A549 (cell line): Measurements from ENCODE around the gene SLC36A2. TPM values are rescaled to one million over a fixed set of nuclear protein-coding genes. Genes with fewer than 3 reads are reported as not detected.

Source experiments
- ATAC-seq, 2 experiments: fragments of 200-7000 bp in 1 of 2; fragments of >200 bp in 1 of 2; cut with Nextera tagmentation in 1 of 2; cut with Tn5 transposase in 1 of 2; 3 replicates each; pipeline versions ENCODE4 v1.8.0 to v1.9.1; 2018 to 2020; ENCODE audit warnings: mild to moderate bottlenecking in 1 of 2, moderate library complexity in 1 of 2
- CTCF ChIA-PET: fragments of 300-600 bp; sonication (Branson Sonifier 250); formaldehyde crosslinking; extraction: SDS; loops from one replicate; lab custom pipeline; 2021; ENCODE audit warnings: antibody characterized with exemption, inconsistent platforms; lab: Yijun Ruan, JAX
- POLR2A ChIA-PET: fragments of 350-600 bp; formaldehyde crosslinking; extraction: SDS; loops from one replicate; lab custom pipeline; 2021; ENCODE audit warnings: antibody characterized with exemption, inconsistent platforms; lab: Yijun Ruan, JAX
- DNase-seq, 2 experiments: peaks; one replicate each; pipeline versions ENCODE4 v3.0.0 to v3.0.0-alpha.2; 2011 to 2016; ENCODE audit warnings: low read depth in 1 of 2, low spot score in 1 of 2
- FAIRE-seq: peaks from 2 replicates; lab custom pipeline; 2011; peaks lifted over from hg19 to GRCh38; lab: Jason Lieb, UNC
- H3K27ac ChIP-seq, 2 experiments: fragments of >200 bp; sonication (Bioruptor Twin); formaldehyde crosslinking; 3 replicates each; pipeline ENCODE4 v1.5.1; 2016 to 2017
- H3K4me1 ChIP-seq: fragments of >200 bp; sonication (Bioruptor Twin); formaldehyde crosslinking; 3 replicates; pipeline ENCODE4 v1.6.1; 2016
- H3K4me2 ChIP-seq: fragments of >200 bp; sonication (Bioruptor Twin); formaldehyde crosslinking; 3 replicates; pipeline ENCODE4 v1.6.1; 2016
- H3K4me3 ChIP-seq: fragments of >200 bp; sonication (Bioruptor Twin); formaldehyde crosslinking; 3 replicates; pipeline ENCODE4 v1.5.1; 2016
- H3K9me3 ChIP-seq: fragments of >200 bp; sonication (Bioruptor Twin); formaldehyde crosslinking; 3 replicates; pipeline ENCODE4 v1.6.1; 2016
- CBX2 ChIP-seq: fragments of 200-600 bp; sonication (generic); IDR thresholded peaks from 2 replicates; pipeline ENCODE4 v1.6.1; 2016; ENCODE audit warnings: low read depth, mild to moderate bottlenecking, borderline replicate concordance
- CEBPB ChIP-seq, 2 experiments: fragments of >200 bp in 1 of 2; sonication (Bioruptor Twin) in 1 of 2; formaldehyde crosslinking in 1 of 2; IDR thresholded peaks; 2 replicates each; pipeline ENCODE4 v1.6.1; 2012 to 2016
- CHD4 ChIP-seq: fragments of 200-600 bp; sonication (generic); IDR thresholded peaks from 2 replicates; pipeline ENCODE4 v1.6.1; 2016; ENCODE audit warnings: antibody characterized with exemption, mild to moderate bottlenecking, borderline replicate concordance
- CTCF ChIP-seq: fragments of >200 bp; sonication (Bioruptor Twin); formaldehyde crosslinking; IDR thresholded peaks from 3 replicates; pipeline ENCODE4 v1.5.1; 2016
- EHMT2 ChIP-seq: fragments of 200-600 bp; sonication (generic); IDR thresholded peaks from 2 replicates; pipeline ENCODE4 v1.6.1; 2016; ENCODE audit warnings: antibody characterized with exemption, low read depth, mild to moderate bottlenecking, moderate library complexity
- ESRRA ChIP-seq: fragments of 150-350 bp; IDR thresholded peaks from 2 replicates; pipeline ENCODE4 v1.6.1; 2014; ENCODE audit warnings: mild to moderate bottlenecking, low read length, borderline replicate concordance
- FOXS1 ChIP-seq: fragments of 250-450 bp; sonication (Bioruptor Pico); IDR thresholded peaks from 2 replicates; pipeline ENCODE4 v1.5.0; 2020; ENCODE audit warnings: mild to moderate bottlenecking, moderate library complexity
- HEYL ChIP-seq: fragments of 250-450 bp; sonication (Bioruptor Pico); IDR thresholded peaks from 2 replicates; pipeline ENCODE4 v1.8.0; 2021; ENCODE audit warnings: mild to moderate bottlenecking, moderate library complexity
- HOXB13 ChIP-seq: fragments of 250-450 bp; sonication (Bioruptor Pico); IDR thresholded peaks from 2 replicates; pipeline ENCODE4 v1.5.0; 2020; ENCODE audit warnings: low read depth, mild to moderate bottlenecking, moderate library complexity
- HOXB5 ChIP-seq: fragments of 250-450 bp; sonication (Bioruptor Pico); IDR thresholded peaks from 2 replicates; pipeline ENCODE4 v1.5.0; 2020; ENCODE audit warnings: mild to moderate bottlenecking, moderate library complexity
- JUN ChIP-seq, 2 experiments: fragments of >200 bp; sonication (Bioruptor Twin); formaldehyde crosslinking; IDR thresholded peaks; 2 replicates in 1 of 2; 3 replicates in 1 of 2; pipeline ENCODE4 v1.6.1; 2016 to 2017
- KDM1A ChIP-seq: fragments of 200-600 bp; sonication (generic); IDR thresholded peaks from 2 replicates; pipeline ENCODE4 v1.6.1; 2016; ENCODE audit warnings: low read depth, mild to moderate bottlenecking
- MAZ ChIP-seq: fragments of 150-350 bp; IDR thresholded peaks from 2 replicates; pipeline ENCODE4 v1.6.1; 2014; ENCODE audit warnings: antibody characterized with exemption, low read depth, low read length, borderline replicate concordance
- NR3C1 ChIP-seq: fragments of >200 bp; sonication (Bioruptor Twin); formaldehyde crosslinking; IDR thresholded peaks from 3 replicates; pipeline ENCODE4 v1.6.1; 2017
- PBX3 ChIP-seq: IDR thresholded peaks from 2 replicates; pipeline ENCODE4 v1.6.1; 2012
- RAD21 ChIP-seq, 2 experiments: fragments of >200 bp in 1 of 2; sonication (Bioruptor Twin) in 1 of 2; formaldehyde crosslinking in 1 of 2; IDR thresholded peaks in 1 of 2; conservative IDR thresholded peaks in 1 of 2; 2 replicates in 1 of 2; 3 replicates in 1 of 2; pipeline ENCODE4 v1.6.1; 2012 to 2018; ENCODE audit warnings: inconsistent platforms in 1 of 2
- RARB ChIP-seq: fragments of 250-450 bp; sonication (Bioruptor Pico); IDR thresholded peaks from 2 replicates; pipeline ENCODE4 v1.8.0; 2021; ENCODE audit warnings: mild to moderate bottlenecking, moderate library complexity
- REST ChIP-seq: fragments of 200-600 bp; sonication (generic); IDR thresholded peaks from 2 replicates; pipeline ENCODE4 v1.6.1; 2016; ENCODE audit warnings: antibody characterized with exemption, mild to moderate bottlenecking, moderate library complexity
- RNF2 ChIP-seq: fragments of 200-600 bp; sonication (generic); IDR thresholded peaks from 2 replicates; pipeline ENCODE4 v1.6.1; 2016; ENCODE audit warnings: low read depth, mild to moderate bottlenecking, antibody characterized with exemption, moderate library complexity, borderline replicate concordance
- SMC3 ChIP-seq: fragments of >200 bp; sonication (Bioruptor Twin); formaldehyde crosslinking; IDR thresholded peaks from 3 replicates; pipeline ENCODE4 v1.6.1; 2018; ENCODE audit warnings: inconsistent platforms
- ZC3H11A ChIP-seq: fragments of 450-650 bp; IDR thresholded peaks from 2 replicates; pipeline ENCODE4 v1.6.1; 2014; ENCODE audit warnings: antibody characterized with exemption, mild to moderate bottlenecking
- ZNF302 ChIP-seq: fragments of 250-450 bp; sonication (Bioruptor Pico); IDR thresholded peaks from 2 replicates; pipeline ENCODE4 v1.9.0; 2021; ENCODE audit warnings: inconsistent platforms, mild to moderate bottlenecking, moderate library complexity
- WGBS: methylation state at CpG from one replicate; pipeline ENCODE4 v1.1.6; 2017; ENCODE audit errors: missing lambda C conversion rate; 5-methylcytosine and 5-hydroxymethylcytosine counted together
- polyA plus RNA-seq, 4 experiments: library from polyadenylated mRNA; depleted of rRNA in 3 of 4; stranded (reverse); fragments of >200 nt; fragmentation: RNase III in 1 of 4; extraction: RNeasy Plus Mini Kit Qiagen cat#74134 plus additional on column Dnase treatment in 1 of 4; gene quantifications; 2 replicates in 3 of 4; 3 replicates in 1 of 4; pipeline ENCODE4 v1.2.3, GENCODE V29; 2011 to 2017
- TF ChIP-seq, protein P1 (sequence below): fragments of 250-450 bp; sonication (Bioruptor Pico); IDR thresholded peaks from 2 replicates; pipeline ENCODE4 v1.5.0; 2021; ENCODE audit warnings: mild to moderate bottlenecking, moderate library complexity, borderline replicate concordance
- TF ChIP-seq, protein P2 (sequence below): IDR thresholded peaks from 2 replicates; pipeline ENCODE4 v1.6.1; 2012; ENCODE audit warnings: low read depth, borderline replicate concordance

Gene SLC36A2
- polyA plus RNA-seq, 2 of the 4 experiments (the other 2 are of a cell fraction), result not detected

GRCh38 chr5:151317871-151318270 lies 29.5 kb downstream of the SLC36A2 start (continued):
- TF ChIP-seq EHMT2, result no peak

- no peaks in the 10 kb centered on the region for H3K4me1 ChIP-seq
- ChIA-PET CTCF (interaction anchor here (0.6 to 2.2 kb wide), 14 partner anchors 11 to 341 kb away, joined by 3 to 9 read pairs (median 4); partner anchors contain the start of genes CCDC69 and GM2A), POLR2A (interaction anchor here (0.5 to 0.6 kb wide), 2 partner anchors 64 to 424 kb away, joined by 3 to 4 read pairs; partner anchors contain the start of gene GM2A)
- ATAC-seq (peak; percentile 82 to 95), DNase-seq (peak; percentile 62 to 77), FAIRE-seq (no peak)
- no peak overlapping the region for H3K4me3 ChIP-seq
- WGBS, result 36% methylated on average over 8 of the region's 8 CpGs
- peaks cover 4% of the 10 kb centered on the region; the same call in 2 of the 3 replicates for H3K9me3 ChIP-seq
- peak; percentile 61 to 76 for TF ChIP-seq RAD21 (conservative IDR thresholded peaks at IDR 0.05 in 1 of 2, IDR thresholded peaks at IDR 0.05 in 1 of 2)
- peak; percentile 67 for TF ChIP-seq SMC3
- no peak for TF ChIP-seq RARB (CRISPR knock-in tag)
- peak; percentile 64 for TF ChIP-seq CTCF
- no peak overlapping the region for H3K4me2 ChIP-seq
- no peak overlapping the region for H3K27ac ChIP-seq
Observed at GRCh38 chr5:151315998-151316597, 31.3 kb downstream of the SLC36A2 start.

DNA sequence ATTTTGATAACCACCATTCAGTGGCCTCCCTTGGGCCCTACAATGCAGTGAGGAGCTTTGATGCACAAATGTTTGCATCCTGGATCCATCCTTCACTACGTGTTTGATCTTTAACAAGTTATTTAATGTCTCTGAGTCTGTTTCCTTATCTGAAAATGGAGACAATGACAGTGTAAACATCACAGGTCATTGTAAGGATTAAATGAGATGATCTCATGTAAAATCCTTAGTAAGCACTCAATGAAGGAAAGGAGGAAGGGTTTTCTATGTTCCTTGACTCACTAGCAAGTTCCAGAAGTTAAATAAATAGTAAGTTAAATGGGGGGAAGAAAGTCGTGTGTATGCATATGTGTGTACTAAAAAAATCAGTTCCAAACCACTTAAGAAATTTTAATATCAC lies 34.0 kb downstream of the SLC36A2 start:
- H3K4me2 ChIP-seq, result no peak overlapping the region
- DNase-seq, result no peak
- ATAC-seq, result no peak
- no peak overlapping the region for H3K27ac ChIP-seq
- H3K4me1 ChIP-seq, result no peaks in the 10 kb centered on the region
- TF ChIP-seq RNF2, result no peak
- no peak for TF ChIP-seq PBX3
- TF ChIP-seq ESRRA, result no peak
- TF ChIP-seq FOXS1 (CRISPR knock-in tag), result no peak
- TF ChIP-seq CEBPB (IDR thresholded peaks at IDR 0.05), result no peak
- no peak for TF ChIP-seq HOXB13 (CRISPR knock-in tag)
- no peak for TF ChIP-seq MAZ
- TF ChIP-seq JUN (IDR thresholded peaks at IDR 0.05), result no peak
- TF ChIP-seq HEYL (CRISPR knock-in tag), result no peak
- no peak for TF ChIP-seq CBX2
- TF ChIP-seq, protein P1, sequence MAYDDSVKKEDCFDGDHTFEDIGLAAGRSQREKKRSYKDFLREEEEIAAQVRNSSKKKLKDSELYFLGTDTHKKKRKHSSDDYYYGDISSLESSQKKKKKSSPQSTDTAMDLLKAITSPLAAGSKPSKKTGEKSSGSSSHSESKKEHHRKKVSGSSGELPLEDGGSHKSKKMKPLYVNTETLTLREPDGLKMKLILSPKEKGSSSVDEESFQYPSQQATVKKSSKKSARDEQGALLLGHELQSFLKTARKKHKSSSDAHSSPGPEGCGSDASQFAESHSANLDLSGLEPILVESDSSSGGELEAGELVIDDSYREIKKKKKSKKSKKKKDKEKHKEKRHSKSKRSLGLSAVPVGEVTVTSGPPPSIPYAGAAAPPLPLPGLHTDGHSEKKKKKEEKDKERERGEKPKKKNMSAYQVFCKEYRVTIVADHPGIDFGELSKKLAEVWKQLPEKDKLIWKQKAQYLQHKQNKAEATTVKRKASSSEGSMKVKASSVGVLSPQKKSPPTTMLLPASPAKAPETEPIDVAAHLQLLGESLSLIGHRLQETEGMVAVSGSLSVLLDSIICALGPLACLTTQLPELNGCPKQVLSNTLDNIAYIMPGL, result no peak
- TF ChIP-seq CHD4, result no peak
- TF ChIP-seq ZC3H11A, result no peak
- no peak for TF ChIP-seq REST
- TF ChIP-seq NR3C1, result no peak
- TF ChIP-seq KDM1A, result no peak
- no peak for TF ChIP-seq HOXB5
- TF ChIP-seq RAD21 (conservative IDR thresholded peaks at IDR 0.05 in 1 of 2, IDR thresholded peaks at IDR 0.05 in 1 of 2), result no peak
- no peak for TF ChIP-seq ZNF302 (CRISPR knock-in tag)
- TF ChIP-seq, protein P2, sequence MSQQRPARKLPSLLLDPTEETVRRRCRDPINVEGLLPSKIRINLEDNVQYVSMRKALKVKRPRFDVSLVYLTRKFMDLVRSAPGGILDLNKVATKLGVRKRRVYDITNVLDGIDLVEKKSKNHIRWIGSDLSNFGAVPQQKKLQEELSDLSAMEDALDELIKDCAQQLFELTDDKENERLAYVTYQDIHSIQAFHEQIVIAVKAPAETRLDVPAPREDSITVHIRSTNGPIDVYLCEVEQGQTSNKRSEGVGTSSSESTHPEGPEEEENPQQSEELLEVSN, result no peak
- TF ChIP-seq, all 56 proteins: peak for 0
- ChIA-PET CTCF (interaction anchor here (1.4 kb wide), 1 partner anchor 339 kb away, joined by 4 read pairs; no protein-coding TSS in a partner anchor), POLR2A (no interaction called here)
- no peak overlapping the region for H3K4me3 ChIP-seq
- WGBS, result 2% methylated on average over 2 of the region's 2 CpGs
- peak; percentile 13 for FAIRE-seq
- peaks cover 4% of the 10 kb centered on the region; the same call in 2 of the 3 replicates for H3K9me3 ChIP-seq
